ENCODE results near the gene BCAS3.
"Not testable (repeated sequence)": the region's sequence is repeated elsewhere in the genome, so short reads cannot be mapped to it uniquely, and the experiment has no call there.

BCAS3 gene

GRCh38 chr17:61416540-61417363 is 739.1 kb downstream of the BCAS3 start:
- peak; percentile 98 for DNase-seq

- no peak for DNase-seq
Measured at GRCh38 chr17:61418449-61418848, 740.8 kb downstream of the BCAS3 start.

- no peak for DNase-seq
Measured at GRCh38 chr17:61419496-61420046, 741.9 kb downstream of the BCAS3 start.

- DNase-seq = no peak
Measured at GRCh38 chr17:61420052-61420451, 742.4 kb downstream of the BCAS3 start.

GRCh38 chr17:61420745-61421398 is 743.2 kb downstream of the BCAS3 start:
- no peak for DNase-seq

- DNase-seq = no peak
Measured at GRCh38 chr17:61421460-61421859, 743.8 kb downstream of the BCAS3 start.

- no peak for DNase-seq
Measured at GRCh38 chr17:61422116-61422799, 744.6 kb downstream of the BCAS3 start.

GRCh38 chr17:61422869-61423268 is 745.2 kb downstream of the BCAS3 start:
- DNase-seq = no peak

GRCh38 chr17:61423967-61424649 is 746.5 kb downstream of the BCAS3 start:
- no peak for DNase-seq

GRCh38 chr17:61425682-61426481 is 748.2 kb downstream of the BCAS3 start:
- peak; percentile 32 for DNase-seq

- no peak for DNase-seq
Measured at GRCh38 chr17:61426482-61427304, 749.0 kb downstream of the BCAS3 start.

GRCh38 chr17:61427567-61427966 is 749.9 kb downstream of the BCAS3 start:
- no peak for DNase-seq

- no peak for DNase-seq
Measured at GRCh38 chr17:61429274-61429673, 751.6 kb downstream of the BCAS3 start.

GRCh38 chr17:61429831-61430230 is 752.2 kb downstream of the BCAS3 start:
- not testable (repeated sequence) for DNase-seq

- DNase-seq = no peak
Measured at GRCh38 chr17:61431594-61432311, 754.1 kb downstream of the BCAS3 start.

- no peak for DNase-seq
Measured at GRCh38 chr17:61436273-61436672, 758.6 kb downstream of the BCAS3 start.

- DNase-seq = no peak
Measured at GRCh38 chr17:61436995-61437704, 759.5 kb downstream of the BCAS3 start.

- no peak for DNase-seq
Measured at GRCh38 chr17:61440697-61441096, 763.0 kb downstream of the BCAS3 start.

- DNase-seq = not testable (repeated sequence)
Measured at GRCh38 chr17:61441507-61441906, 763.9 kb downstream of the BCAS3 start.

Data from eye (tissue), 1 donor.